GM12878 (cell line): ENCODE results near the gene PROCA1.

Experiments used
- CBX3 ChIP-seq: fragments of 200-600 bp; sonication (generic); IDR thresholded peaks from 2 replicates; pipeline ENCODE4 v1.6.1; 2016; ENCODE audit warnings: low read depth, borderline replicate concordance
- EZH2 ChIP-seq: IDR thresholded peaks from 2 replicates; pipeline ENCODE4 v1.6.1; 2012; ENCODE audit warnings: low read depth, mild to moderate bottlenecking, control low read depth, inconsistent platforms, low read length, borderline replicate concordance; ENCODE audit not compliant: control insufficient read depth
- KDM1A ChIP-seq: fragments of 200-600 bp; sonication (generic); IDR thresholded peaks from 2 replicates; pipeline ENCODE4 v1.6.1; 2016; ENCODE audit warnings: borderline replicate concordance
- PML ChIP-seq: IDR thresholded peaks from 2 replicates; pipeline ENCODE4 v1.6.1; 2012; ENCODE audit warnings: low read length, inconsistent platforms
- POLR2A ChIP-seq: IDR thresholded peaks from 2 replicates; pipeline ENCODE4 v1.6.1; 2011; ENCODE audit warnings: low read depth, mild to moderate bottlenecking, low read length
- POLR2AphosphoS5 ChIP-seq: IDR thresholded peaks from 2 replicates; pipeline ENCODE4 v1.6.1; 2011; ENCODE audit warnings: mild to moderate bottlenecking, low read length, inconsistent platforms
- RCOR1 ChIP-seq: conservative IDR thresholded peaks from 2 replicates; pipeline ENCODE4 v1.6.1; 2012; ENCODE audit warnings: low read depth, low read length, improper control_type of control experiment
- SMC3 ChIP-seq: IDR thresholded peaks from 2 replicates; pipeline ENCODE4 v1.6.1; 2011; ENCODE audit warnings: low read length, improper control_type of control experiment, borderline replicate concordance
- SPI1 ChIP-seq: IDR thresholded peaks from 2 replicates; pipeline ENCODE4 v1.6.1; 2011; ENCODE audit warnings: low read depth, mild to moderate bottlenecking, low read length, moderate library complexity, borderline replicate concordance; ENCODE audit not compliant: insufficient read depth
- ZBTB40 ChIP-seq: fragments of 450-650 bp; IDR thresholded peaks from 2 replicates; pipeline ENCODE4 v1.6.1; 2016; ENCODE audit warnings: mild to moderate bottlenecking, moderate library complexity, borderline replicate concordance
- ZNF274 ChIP-seq: IDR thresholded peaks from one replicate; pipeline ENCODE4 v1.8.0; 2011; ENCODE audit not compliant: insufficient read length, insufficient read depth
- TF ChIP-seq, protein P1 (sequence below), 3 experiments: IDR thresholded peaks in 2 of 3; conservative IDR thresholded peaks in 1 of 3; 2 replicates each; pipeline ENCODE4 v1.5.1; 2011; ENCODE audit warnings: low read depth in 3 of 3, low read length in 3 of 3, mild to moderate bottlenecking in 3 of 3, control low read depth in 2 of 3, moderate library complexity in 2 of 3, inconsistent platforms in 1 of 3, mixed read lengths in 1 of 3; ENCODE audit not compliant: control insufficient read depth in 2 of 3, insufficient read depth in 1 of 3; ENCODE audit errors: extremely low read depth in 1 of 3
- TF ChIP-seq, protein P2 (sequence below): fragments of 450-650 bp; IDR thresholded peaks from 2 replicates; pipeline ENCODE4 v1.6.1; 2014; ENCODE audit warnings: mild to moderate bottlenecking

DNA sequence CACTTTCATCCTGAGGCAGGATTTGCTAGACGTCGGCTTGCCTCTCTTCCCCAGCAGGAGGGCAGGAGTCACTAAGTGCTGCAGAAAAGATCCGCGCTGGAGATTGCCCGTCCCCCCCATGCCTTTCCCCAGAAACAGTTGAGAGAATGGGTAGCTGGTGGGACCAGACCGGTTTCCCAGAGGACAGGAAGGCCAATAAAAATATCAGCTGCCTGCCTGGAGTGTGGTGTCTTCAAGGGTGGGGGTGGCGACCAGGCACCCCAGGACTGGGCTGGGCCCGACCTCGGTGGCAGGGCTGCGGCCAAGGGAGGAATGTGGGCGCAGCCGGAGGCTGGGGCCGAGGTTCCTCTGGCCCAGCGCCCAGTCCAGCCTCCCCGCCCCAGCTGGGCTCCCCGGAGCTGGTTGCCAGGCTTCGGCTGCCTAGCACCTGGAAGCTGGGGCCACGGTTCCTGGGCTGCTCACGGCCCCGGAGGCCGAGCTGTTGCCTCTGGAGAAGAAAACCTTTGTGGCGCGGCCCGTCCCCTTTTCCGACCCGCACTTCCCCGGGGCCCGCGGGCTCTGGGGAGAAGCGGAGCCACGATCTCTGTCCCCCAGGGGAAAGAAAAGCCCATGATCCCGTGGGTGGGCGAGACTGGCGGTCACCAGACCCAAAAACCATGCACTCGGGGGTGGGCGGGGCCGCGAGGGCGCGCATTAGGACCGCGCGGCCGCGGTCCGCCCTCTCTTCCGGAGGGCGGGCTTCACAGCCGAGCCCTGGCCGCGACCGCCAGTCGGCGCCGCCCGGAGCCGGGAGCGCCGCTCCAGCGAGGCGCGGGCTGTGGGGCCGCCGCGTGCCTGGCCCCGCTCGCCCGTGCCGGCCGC, 31.8 kb upstream of the PROCA1 start, which contains the start of gene TRAF4:
- TF ChIP-seq SMC3 (no peak), POLR2AphosphoS5 (peak; percentile 86; the same call in 1 of the 2 replicates), PML (no peak), ZBTB40 (no peak; the same call in 1 of the 2 replicates), POLR2A (peak; percentile 97), RCOR1 (no peak), ZNF274 (no peak), EZH2 (no peak), KDM1A (no peak), CBX3 (no peak), SPI1 (no peak)
- TF ChIP-seq, protein P1, sequence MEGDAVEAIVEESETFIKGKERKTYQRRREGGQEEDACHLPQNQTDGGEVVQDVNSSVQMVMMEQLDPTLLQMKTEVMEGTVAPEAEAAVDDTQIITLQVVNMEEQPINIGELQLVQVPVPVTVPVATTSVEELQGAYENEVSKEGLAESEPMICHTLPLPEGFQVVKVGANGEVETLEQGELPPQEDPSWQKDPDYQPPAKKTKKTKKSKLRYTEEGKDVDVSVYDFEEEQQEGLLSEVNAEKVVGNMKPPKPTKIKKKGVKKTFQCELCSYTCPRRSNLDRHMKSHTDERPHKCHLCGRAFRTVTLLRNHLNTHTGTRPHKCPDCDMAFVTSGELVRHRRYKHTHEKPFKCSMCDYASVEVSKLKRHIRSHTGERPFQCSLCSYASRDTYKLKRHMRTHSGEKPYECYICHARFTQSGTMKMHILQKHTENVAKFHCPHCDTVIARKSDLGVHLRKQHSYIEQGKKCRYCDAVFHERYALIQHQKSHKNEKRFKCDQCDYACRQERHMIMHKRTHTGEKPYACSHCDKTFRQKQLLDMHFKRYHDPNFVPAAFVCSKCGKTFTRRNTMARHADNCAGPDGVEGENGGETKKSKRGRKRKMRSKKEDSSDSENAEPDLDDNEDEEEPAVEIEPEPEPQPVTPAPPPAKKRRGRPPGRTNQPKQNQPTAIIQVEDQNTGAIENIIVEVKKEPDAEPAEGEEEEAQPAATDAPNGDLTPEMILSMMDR (IDR thresholded peaks at IDR 0.05 in 2 of 3, conservative IDR thresholded peaks at IDR 0.05 in 1 of 3; ENCODE audit: control insufficient read depth in 2 of 3, extremely low read depth in 1 of 3, insufficient read depth in 1 of 3, low read depth in 3 of 3, low read length in 3 of 3), result peak in 1 of 3 experiments; percentile 26; a peak in 1 of 6 replicates
- TF ChIP-seq, protein P2, sequence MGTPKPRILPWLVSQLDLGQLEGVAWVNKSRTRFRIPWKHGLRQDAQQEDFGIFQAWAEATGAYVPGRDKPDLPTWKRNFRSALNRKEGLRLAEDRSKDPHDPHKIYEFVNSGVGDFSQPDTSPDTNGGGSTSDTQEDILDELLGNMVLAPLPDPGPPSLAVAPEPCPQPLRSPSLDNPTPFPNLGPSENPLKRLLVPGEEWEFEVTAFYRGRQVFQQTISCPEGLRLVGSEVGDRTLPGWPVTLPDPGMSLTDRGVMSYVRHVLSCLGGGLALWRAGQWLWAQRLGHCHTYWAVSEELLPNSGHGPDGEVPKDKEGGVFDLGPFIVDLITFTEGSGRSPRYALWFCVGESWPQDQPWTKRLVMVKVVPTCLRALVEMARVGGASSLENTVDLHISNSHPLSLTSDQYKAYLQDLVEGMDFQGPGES, result 0 out of 2 replicates have a peak, but pooled peaks have one; percentile 17
